ENCODE measurements around the gene ADARB2. TPM values are rescaled to one million over a fixed set of nuclear protein-coding genes. Genes with fewer than 3 reads are reported as not detected.

The ADARB2 gene
- total and polyA plus RNA-seq, 11 donors: 0.07 to 1.2 (median 0.28) TPM; not detected in 4

DNA sequence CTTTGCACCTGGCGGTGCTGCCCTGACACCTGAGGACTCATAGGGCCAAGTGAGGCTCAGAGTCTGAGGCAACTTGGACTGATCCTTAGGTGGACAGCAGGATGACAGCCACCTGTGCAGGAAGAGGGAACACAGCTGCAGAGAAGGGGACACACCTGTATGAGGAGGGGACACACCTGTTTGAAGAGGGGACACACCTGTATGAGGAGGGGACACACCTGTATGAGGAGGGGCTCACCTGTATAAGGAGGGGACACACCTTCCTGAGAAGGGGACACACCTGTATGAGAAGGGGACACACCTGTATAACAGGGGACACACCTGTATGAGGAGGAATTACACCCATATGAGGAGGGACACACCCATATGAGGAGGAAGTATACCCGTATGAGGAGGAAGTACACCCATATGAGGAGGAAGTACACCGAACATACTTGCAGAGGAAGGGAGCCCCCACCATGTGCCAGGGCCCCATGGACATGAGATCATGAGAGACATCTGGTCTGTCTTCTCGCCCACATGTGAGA lies 285.9 kb downstream of the ADARB2 start:
- TF ChIP-seq, protein P1, sequence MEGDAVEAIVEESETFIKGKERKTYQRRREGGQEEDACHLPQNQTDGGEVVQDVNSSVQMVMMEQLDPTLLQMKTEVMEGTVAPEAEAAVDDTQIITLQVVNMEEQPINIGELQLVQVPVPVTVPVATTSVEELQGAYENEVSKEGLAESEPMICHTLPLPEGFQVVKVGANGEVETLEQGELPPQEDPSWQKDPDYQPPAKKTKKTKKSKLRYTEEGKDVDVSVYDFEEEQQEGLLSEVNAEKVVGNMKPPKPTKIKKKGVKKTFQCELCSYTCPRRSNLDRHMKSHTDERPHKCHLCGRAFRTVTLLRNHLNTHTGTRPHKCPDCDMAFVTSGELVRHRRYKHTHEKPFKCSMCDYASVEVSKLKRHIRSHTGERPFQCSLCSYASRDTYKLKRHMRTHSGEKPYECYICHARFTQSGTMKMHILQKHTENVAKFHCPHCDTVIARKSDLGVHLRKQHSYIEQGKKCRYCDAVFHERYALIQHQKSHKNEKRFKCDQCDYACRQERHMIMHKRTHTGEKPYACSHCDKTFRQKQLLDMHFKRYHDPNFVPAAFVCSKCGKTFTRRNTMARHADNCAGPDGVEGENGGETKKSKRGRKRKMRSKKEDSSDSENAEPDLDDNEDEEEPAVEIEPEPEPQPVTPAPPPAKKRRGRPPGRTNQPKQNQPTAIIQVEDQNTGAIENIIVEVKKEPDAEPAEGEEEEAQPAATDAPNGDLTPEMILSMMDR (IDR thresholded peaks at IDR 0.05): no peak
- TF ChIP-seq POLR2A (IDR thresholded peaks at IDR 0.05): no peak
- no peak overlapping the region for H3K27ac ChIP-seq
- DNase-seq (no peak), ATAC-seq (no peak)
- no peaks in the 10 kb centered on the region for H3K36me3 ChIP-seq
- no peaks in the 10 kb centered on the region for H3K4me1 ChIP-seq
- intact Hi-C loops (cut with DNase I): no loop called here
- WGBS, 4 donors: 75 to 85% (median 80%) methylated on average over 4 of the region's 4 CpGs
- H3K4me3 ChIP-seq: no peak overlapping the region
- peaks cover 0 to 30% (median 0%) of the 10 kb centered on the region in 9 donors for H3K27me3 ChIP-seq
- no peaks in the 10 kb centered on the region for H3K9me3 ChIP-seq

DNA sequence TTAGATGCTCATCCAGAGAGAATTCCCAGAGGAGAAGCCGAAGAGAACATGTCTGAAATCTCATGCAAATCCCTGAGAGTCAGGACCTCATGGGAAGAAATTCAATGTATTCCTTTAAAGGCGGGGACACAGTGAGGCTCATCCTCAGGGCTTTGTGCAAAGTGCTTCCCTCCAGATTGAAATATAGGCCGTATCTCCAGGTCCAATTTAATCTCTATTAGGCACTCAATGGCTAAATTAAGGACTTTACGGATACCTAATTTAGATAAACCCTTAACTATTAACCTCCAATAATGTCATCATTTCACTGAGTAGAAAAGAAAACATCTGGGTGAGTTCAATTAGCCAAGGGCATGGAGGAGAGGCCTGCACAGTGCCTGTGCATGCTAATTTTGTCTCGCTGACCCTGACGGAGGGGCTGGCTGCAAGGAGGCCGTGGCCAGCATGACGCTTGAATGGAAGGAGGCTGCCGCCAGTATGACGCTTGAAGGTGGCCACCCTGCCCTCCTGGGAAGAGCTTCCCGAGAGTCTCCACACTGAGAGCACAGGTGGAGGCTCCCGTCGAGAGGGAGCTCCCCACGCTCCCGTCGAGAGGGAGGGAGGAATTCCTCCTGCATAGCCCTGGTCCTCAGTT lies 287.6 kb downstream of the ADARB2 start:
- intact Hi-C loops (cut with DNase I): no loop called here
- Histone ChIP-seq H3K27ac (no peak overlapping the region), H3K27me3 (peaks cover 0 to 25% (median 0%) of the 10 kb centered on the region in 9 donors), H3K9me3 (no peaks in the 10 kb centered on the region), H3K4me3 (no peak overlapping the region), H3K4me1 (no peaks in the 10 kb centered on the region), H3K36me3 (no peaks in the 10 kb centered on the region)
- TF ChIP-seq POLR2A (IDR thresholded peaks at IDR 0.05): no peak
- 63 to 70% (median 69%) methylated on average over 16 of the region's 16 CpGs for WGBS, 4 donors
- no peak for DNase-seq
- no peak for ATAC-seq

DNA sequence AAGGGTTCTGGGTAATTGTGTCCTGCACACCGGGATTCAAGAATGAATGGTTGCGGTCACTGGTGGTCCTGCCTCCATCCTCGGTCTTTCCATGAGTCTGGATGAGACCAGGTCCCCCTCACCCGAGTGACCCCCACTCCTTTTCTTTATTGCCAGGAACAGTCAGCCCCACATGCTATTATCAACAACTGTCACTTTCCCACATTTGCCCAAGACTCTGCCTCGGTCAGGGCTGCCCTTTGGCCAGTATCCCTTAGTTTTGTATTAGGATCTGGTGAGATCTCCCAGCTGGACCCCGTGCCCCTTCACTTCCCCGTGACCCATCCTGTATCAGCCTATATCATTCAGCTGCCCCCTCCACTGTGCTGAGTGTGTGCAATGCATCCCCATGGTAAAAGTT lies 288.3 kb downstream of the ADARB2 start:
- intact Hi-C loops (cut with DNase I): no loop called here
- 68 to 86% (median 79%) methylated on average over 7 of the region's 7 CpGs for WGBS, 4 donors
- TF ChIP-seq POLR2A (IDR thresholded peaks at IDR 0.05): no peak
- TF ChIP-seq, protein P1 (IDR thresholded peaks at IDR 0.05): no peak

DNA sequence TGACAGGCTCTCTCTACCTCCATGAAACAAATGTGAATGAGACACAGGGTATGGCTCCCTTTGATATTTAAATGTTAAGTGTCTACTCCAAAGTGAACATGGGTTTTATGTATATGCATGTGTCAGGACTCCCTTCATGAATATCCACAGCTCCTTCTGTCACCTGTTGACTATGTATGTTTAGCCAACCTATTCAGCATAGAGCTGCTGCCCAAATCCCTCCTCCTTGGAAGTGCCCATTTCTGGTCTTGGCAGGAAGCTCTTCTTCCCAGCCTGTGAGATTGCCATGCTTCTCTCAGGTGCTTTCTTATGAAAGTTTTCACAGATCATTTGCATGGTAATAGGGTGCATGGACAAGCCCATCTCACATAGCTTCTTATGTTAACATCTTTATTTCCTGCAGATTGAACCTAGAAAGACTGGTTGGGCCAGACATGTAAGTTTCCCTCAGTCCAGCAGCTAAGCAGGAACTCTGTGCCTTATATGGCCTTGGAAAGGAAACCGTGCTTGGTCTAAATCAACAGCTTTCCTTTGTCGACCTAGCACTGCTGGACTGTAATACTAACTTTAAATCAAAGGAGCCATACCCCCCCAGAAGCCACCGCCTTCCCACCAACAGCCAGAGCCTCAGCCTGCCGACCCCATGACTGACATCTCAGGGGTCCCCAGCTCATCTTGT lies 288.9 kb downstream of the ADARB2 start:
- intact Hi-C loops (cut with DNase I): no loop called here
- ATAC-seq (no peak), DNase-seq (no peak)
- H3K36me3 ChIP-seq: no peaks in the 10 kb centered on the region
- H3K27ac ChIP-seq: no peak overlapping the region
- no peaks in the 10 kb centered on the region for H3K4me1 ChIP-seq
- H3K4me3 ChIP-seq: no peak overlapping the region
- H3K9me3 ChIP-seq: no peaks in the 10 kb centered on the region
- TF ChIP-seq POLR2A (IDR thresholded peaks at IDR 0.05): no peak
- peaks cover 0 to 25% (median 0%) of the 10 kb centered on the region in 9 donors for H3K27me3 ChIP-seq
- 50 to 65% (median 59%) methylated on average over 4 of the region's 4 CpGs for WGBS, 4 donors

More for the DNA sequence above, 288.3 kb downstream of the ADARB2 start:
- Histone ChIP-seq H3K4me3 (no peak overlapping the region), H3K27ac (no peak overlapping the region), H3K36me3 (no peaks in the 10 kb centered on the region), H3K4me1 (no peaks in the 10 kb centered on the region), H3K27me3 (peaks cover 0 to 25% (median 0%) of the 10 kb centered on the region in 9 donors), H3K9me3 (no peaks in the 10 kb centered on the region)
- no peak for ATAC-seq
- DNase-seq: no peak

DNA sequence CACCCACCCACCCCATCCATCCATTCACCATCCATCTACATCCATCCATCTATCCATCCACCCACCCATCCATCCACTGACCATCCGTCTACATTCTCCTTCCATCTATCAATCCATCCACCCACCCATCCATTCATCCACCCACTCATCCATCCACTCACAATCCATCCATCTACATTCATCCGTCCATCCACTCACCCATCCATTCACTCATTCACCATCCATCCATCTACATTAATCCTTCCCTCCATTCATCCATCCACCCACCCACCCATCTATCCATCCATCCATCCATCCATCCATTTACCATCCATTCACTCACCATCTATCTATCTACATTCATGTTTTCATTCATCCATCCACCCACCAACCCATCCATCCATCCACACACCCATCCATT lies 292.5 kb downstream of the ADARB2 start:
- ATAC-seq: no peak

More for the DNA sequence above, 292.5 kb downstream of the ADARB2 start:
- H3K27me3 ChIP-seq: peaks cover 0 to 2% (median 0%) of the 10 kb centered on the region in 9 donors
- no peaks in the 10 kb centered on the region for H3K36me3 ChIP-seq
- no peaks in the 10 kb centered on the region for H3K9me3 ChIP-seq
- no peak for DNase-seq
- intact Hi-C loops (cut with DNase I): no loop called here
- no peak overlapping the region for H3K4me3 ChIP-seq
- WGBS, 4 donors: 90 to 96% (median 92%) methylated on average over 2 of the region's 2 CpGs
- H3K4me1 ChIP-seq: no peaks in the 10 kb centered on the region
- no peak for TF ChIP-seq POLR2A (IDR thresholded peaks at IDR 0.05)
- TF ChIP-seq, protein P1 (IDR thresholded peaks at IDR 0.05): no peak
- H3K27ac ChIP-seq: no peak overlapping the region
